ENCODE data around the gene ZNF473. TPM values are rescaled to one million over a fixed set of nuclear protein-coding genes. Genes with fewer than 3 reads are reported as not detected.

The ZNF473 gene
- total and polyA plus RNA-seq, 2 of the 13 experiments (the other 11 are each of a cell fraction or from before 2014, with no cell fraction given) = 5.8 to 11.9 TPM

DNA sequence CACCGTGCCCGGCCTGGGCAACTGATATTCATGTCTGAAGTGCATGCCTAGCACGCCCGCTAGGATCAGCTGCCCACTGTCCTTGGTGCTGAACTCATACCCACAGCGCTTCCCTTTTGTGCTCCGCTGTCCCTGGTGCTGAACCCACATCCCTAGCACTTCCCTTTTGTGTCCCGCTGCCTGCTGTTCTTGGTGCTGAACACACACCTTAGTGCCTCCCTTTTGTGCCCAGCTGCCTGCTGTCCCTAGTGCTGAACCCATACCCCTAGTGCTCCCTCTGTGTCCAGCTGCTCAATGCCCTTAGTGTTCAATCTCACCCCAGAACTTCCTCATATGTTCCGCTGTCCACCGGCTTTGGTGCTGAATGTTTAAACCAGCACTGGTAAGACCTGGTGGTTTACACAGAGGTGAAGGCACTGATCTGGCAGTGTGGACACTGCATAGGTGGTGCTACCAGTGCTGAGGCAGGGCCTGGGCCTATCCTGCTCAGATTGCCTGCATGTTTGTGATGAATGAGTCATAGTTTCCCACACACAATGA is 38.6 kb upstream of the ZNF473 start (continued):
- TF ChIP-seq, protein P1, sequence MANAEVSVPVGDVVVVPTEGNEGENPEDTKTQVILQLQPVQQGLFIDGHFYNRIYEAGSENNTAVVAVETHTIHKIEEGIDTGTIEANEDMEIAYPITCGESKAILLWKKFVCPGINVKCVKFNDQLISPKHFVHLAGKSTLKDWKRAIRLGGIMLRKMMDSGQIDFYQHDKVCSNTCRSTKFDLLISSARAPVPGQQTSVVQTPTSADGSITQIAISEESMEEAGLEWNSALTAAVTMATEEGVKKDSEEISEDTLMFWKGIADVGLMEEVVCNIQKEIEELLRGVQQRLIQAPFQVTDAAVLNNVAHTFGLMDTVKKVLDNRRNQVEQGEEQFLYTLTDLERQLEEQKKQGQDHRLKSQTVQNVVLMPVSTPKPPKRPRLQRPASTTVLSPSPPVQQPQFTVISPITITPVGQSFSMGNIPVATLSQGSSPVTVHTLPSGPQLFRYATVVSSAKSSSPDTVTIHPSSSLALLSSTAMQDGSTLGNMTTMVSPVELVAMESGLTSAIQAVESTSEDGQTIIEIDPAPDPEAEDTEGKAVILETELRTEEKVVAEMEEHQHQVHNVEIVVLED (CRISPR knock-in tag; IDR thresholded peaks at IDR 0.05; ENCODE audit: borderline replicate concordance) = peak; percentile 78
- TF ChIP-seq ASH2L (IDR thresholded peaks at IDR 0.05; ENCODE audit: insufficient read length, low read depth, low read length) (peak; percentile 38), ZNF703 (CRISPR knock-in tag; IDR thresholded peaks at IDR 0.05; ENCODE audit: borderline replicate concordance) (peak; percentile 99), ZFYVE20 (CRISPR knock-in tag; IDR thresholded peaks at IDR 0.05; ENCODE audit: borderline replicate concordance, low read depth) (peak; percentile 100), ZNF432 (CRISPR knock-in tag; IDR thresholded peaks at IDR 0.05; ENCODE audit: borderline replicate concordance) (peak; percentile 98), PCBP2 (optimal IDR thresholded peaks at IDR 0.05; ENCODE audit: low read depth, low read length, poor library complexity, severe bottlenecking) (no peak), ZNF556 (CRISPR knock-in tag; IDR thresholded peaks at IDR 0.05; ENCODE audit: borderline replicate concordance) (peak; percentile 100), ZNF672 (CRISPR knock-in tag; IDR thresholded peaks at IDR 0.05) (peak; percentile 96), ZNF230 (CRISPR knock-in tag; IDR thresholded peaks at IDR 0.05) (peak; percentile 100), NR2F6 (IDR thresholded peaks at IDR 0.05) (no peak), NR2F6 (CRISPR knock-in tag; IDR thresholded peaks at IDR 0.05) (peak; percentile 93), ZNF468 (CRISPR knock-in tag; IDR thresholded peaks at IDR 0.05) (peak; percentile 100), ZNF839 (CRISPR knock-in tag; IDR thresholded peaks at IDR 0.05; ENCODE audit: borderline replicate concordance) (peak; percentile 100), ZC3H13 (CRISPR knock-in tag; IDR thresholded peaks at IDR 0.05) (peak; percentile 100), HOXD1 (CRISPR knock-in tag; IDR thresholded peaks at IDR 0.05) (peak; percentile 99), ZNF337 (CRISPR knock-in tag; IDR thresholded peaks at IDR 0.05; ENCODE audit: borderline replicate concordance, low read depth) (peak; percentile 100), CBX1 (IDR thresholded peaks at IDR 0.05; ENCODE audit: low read depth) (no peak)
- TF ChIP-seq, protein P2, sequence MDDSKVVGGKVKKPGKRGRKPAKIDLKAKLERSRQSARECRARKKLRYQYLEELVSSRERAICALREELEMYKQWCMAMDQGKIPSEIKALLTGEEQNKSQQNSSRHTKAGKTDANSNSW (CRISPR knock-in tag; IDR thresholded peaks at IDR 0.05; ENCODE audit: borderline replicate concordance) = peak; percentile 99
- TF ChIP-seq, protein P3, sequence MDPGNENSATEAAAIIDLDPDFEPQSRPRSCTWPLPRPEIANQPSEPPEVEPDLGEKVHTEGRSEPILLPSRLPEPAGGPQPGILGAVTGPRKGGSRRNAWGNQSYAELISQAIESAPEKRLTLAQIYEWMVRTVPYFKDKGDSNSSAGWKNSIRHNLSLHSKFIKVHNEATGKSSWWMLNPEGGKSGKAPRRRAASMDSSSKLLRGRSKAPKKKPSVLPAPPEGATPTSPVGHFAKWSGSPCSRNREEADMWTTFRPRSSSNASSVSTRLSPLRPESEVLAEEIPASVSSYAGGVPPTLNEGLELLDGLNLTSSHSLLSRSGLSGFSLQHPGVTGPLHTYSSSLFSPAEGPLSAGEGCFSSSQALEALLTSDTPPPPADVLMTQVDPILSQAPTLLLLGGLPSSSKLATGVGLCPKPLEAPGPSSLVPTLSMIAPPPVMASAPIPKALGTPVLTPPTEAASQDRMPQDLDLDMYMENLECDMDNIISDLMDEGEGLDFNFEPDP (CRISPR knock-in tag; conservative IDR thresholded peaks at IDR 0.05) = peak; percentile 100
- TF ChIP-seq, protein P4, sequence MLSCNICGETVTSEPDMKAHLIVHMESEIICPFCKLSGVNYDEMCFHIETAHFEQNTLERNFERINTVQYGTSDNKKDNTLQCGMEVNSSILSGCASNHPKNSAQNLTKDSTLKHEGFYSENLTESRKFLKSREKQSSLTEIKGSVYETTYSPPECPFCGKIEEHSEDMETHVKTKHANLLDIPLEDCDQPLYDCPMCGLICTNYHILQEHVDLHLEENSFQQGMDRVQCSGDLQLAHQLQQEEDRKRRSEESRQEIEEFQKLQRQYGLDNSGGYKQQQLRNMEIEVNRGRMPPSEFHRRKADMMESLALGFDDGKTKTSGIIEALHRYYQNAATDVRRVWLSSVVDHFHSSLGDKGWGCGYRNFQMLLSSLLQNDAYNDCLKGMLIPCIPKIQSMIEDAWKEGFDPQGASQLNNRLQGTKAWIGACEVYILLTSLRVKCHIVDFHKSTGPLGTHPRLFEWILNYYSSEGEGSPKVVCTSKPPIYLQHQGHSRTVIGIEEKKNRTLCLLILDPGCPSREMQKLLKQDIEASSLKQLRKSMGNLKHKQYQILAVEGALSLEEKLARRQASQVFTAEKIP (CRISPR knock-in tag; IDR thresholded peaks at IDR 0.05; ENCODE audit: borderline replicate concordance) = peak; percentile 97; the same call in 1 of the 2 replicates
- TF ChIP-seq, protein P5, sequence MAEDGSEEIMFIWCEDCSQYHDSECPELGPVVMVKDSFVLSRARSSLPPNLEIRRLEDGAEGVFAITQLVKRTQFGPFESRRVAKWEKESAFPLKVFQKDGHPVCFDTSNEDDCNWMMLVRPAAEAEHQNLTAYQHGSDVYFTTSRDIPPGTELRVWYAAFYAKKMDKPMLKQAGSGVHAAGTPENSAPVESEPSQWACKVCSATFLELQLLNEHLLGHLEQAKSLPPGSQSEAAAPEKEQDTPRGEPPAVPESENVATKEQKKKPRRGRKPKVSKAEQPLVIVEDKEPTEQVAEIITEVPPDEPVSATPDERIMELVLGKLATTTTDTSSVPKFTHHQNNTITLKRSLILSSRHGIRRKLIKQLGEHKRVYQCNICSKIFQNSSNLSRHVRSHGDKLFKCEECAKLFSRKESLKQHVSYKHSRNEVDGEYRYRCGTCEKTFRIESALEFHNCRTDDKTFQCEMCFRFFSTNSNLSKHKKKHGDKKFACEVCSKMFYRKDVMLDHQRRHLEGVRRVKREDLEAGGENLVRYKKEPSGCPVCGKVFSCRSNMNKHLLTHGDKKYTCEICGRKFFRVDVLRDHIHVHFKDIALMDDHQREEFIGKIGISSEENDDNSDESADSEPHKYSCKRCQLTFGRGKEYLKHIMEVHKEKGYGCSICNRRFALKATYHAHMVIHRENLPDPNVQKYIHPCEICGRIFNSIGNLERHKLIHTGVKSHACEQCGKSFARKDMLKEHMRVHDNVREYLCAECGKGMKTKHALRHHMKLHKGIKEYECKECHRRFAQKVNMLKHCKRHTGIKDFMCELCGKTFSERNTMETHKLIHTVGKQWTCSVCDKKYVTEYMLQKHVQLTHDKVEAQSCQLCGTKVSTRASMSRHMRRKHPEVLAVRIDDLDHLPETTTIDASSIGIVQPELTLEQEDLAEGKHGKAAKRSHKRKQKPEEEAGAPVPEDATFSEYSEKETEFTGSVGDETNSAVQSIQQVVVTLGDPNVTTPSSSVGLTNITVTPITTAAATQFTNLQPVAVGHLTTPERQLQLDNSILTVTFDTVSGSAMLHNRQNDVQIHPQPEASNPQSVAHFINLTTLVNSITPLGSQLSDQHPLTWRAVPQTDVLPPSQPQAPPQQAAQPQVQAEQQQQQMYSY (CRISPR knock-in tag; IDR thresholded peaks at IDR 0.05) = peak; percentile 93
